Measurements from ENCODE around the gene RPL22.

DNA sequence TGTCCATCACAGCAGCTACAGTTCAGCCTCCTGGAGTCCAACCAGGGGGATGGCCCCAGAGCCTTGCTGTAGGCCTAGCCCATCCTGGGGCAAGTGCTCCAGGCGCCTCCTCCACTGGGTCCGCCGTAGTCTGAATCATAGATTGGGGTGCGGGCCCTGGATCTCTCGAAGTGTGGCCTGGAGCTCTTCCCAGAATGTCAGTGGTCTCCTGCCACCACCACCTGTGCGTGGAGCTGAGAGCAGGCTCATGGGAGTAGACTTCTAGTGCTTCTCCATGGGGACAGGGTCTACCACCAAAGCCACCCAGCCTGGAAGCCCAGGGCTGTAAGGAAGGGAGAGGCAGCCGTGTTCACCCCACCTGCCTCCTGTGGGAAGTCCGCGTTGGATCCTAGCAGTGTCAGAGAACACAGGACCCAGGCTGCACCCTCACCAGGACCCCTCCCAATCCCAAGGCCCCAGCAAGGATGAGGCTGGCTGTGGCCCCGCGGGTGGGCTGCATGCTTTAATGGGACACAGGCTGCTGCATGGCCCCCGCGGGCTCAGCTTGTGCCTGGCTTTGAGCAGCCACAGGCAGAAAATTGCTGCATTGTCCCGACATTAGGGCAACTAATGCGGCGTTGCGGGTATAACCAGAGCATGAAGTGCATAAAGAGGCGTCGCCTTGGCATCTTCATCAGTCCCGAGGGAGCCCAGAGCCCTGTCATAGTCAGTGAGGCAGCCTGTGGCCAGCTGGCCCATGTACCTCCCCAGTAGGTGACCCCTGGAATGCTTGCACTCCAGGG is 43.8 kb upstream of the RPL22 start:
- TF ChIP-seq CTCF (IDR thresholded peaks at IDR 0.05) (no peak), EP300 (IDR thresholded peaks at IDR 0.05) (no peak)

Data from tibial nerve (tissue), 4 donors.